ENCODE measurements around the gene LHFPL3. TPM values are rescaled to one million over a fixed set of nuclear protein-coding genes. Genes with fewer than 3 reads are reported as not detected.

LHFPL3 gene
- total RNA-seq, 4 donors from 2014 or later = not detected

DNA sequence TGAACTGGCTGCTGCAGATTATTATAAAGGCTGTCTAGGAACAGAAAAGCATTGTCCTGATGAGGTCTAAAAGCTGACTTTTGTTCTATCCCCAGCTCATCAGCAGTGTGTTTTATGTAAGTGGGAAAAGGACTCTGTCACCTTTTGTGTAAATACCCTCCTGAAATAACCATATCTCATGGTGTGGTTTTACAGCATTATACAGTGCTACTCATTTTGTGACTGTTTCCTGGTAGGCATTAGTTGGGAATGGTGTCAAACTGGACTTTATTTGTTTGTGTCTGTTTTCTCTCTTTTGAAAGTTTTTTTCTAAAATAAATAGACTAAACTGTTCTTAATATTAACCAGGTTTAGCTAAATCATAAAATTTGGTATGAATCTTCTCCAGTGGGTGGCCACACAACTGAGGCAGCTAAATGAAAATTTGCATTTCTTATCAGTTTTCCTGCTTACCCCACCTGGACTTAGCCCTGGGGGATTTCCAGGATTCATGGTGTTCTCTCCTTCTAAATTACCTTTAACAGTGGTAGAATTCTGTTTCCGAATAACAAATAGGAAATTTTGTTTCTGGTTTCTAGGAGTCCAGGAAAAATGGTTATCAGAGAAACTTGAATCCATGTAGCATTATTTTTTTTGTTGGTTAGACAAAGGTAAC, 140.9 kb downstream of the LHFPL3 start:
- TF ChIP-seq, protein P1, sequence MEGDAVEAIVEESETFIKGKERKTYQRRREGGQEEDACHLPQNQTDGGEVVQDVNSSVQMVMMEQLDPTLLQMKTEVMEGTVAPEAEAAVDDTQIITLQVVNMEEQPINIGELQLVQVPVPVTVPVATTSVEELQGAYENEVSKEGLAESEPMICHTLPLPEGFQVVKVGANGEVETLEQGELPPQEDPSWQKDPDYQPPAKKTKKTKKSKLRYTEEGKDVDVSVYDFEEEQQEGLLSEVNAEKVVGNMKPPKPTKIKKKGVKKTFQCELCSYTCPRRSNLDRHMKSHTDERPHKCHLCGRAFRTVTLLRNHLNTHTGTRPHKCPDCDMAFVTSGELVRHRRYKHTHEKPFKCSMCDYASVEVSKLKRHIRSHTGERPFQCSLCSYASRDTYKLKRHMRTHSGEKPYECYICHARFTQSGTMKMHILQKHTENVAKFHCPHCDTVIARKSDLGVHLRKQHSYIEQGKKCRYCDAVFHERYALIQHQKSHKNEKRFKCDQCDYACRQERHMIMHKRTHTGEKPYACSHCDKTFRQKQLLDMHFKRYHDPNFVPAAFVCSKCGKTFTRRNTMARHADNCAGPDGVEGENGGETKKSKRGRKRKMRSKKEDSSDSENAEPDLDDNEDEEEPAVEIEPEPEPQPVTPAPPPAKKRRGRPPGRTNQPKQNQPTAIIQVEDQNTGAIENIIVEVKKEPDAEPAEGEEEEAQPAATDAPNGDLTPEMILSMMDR (IDR thresholded peaks at IDR 0.05; ENCODE audit: low read depth) = no peak

DNA sequence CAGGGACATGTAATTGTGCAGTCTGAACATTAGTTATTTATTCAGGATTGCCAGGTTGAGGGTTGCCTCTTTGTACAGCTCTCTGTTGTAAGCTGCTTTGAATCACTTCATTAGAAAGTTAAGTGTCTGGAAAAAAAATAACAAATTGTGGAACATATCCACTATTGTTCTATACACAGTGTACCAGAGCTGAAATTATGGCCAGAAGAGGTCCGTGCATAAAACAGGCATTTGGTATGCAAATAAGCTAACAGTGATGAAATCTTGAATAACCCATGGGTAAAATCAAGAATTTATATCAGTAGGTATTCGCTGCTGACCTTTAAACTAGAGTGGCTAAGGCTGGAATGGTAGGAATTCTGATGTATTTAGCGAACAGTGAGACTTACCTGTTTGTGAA, 152.1 kb downstream of the LHFPL3 start:
- TF ChIP-seq, protein P1 (IDR thresholded peaks at IDR 0.05; ENCODE audit: low read depth) = no peak

DNA sequence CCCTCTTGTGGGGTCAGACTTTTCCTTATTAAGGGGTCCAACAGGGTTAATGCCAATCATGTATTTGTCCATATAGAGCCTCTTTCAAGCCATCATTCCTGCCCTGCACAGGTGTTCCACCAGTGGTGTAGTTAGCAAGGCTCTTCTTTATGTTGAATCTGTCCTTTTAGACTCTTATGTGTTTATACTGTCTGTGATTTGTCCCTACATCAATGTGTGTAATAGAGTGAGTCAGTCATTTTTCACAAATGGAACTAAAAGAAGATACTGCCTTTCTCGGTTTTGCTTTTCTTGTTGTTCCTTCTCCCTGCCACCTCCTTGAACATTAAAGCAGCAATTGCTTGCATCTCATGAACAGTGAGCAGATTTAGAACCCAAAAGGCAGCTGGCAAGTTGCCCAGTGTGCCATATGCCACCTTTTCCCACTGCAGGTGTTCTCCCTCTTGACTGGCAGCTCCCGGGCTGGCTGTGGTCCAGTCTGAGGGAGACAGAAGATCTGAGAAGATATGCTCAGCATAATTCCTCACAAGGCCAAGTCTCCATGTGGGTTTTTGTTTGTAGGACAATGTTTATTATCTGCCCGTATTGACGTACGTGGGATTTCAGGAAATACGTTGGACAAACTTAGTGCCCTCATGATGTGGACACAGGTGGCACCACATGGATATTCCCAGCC, 154.1 kb downstream of the LHFPL3 start:
- TF ChIP-seq, protein P1 (IDR thresholded peaks at IDR 0.05; ENCODE audit: low read depth) = no peak

DNA sequence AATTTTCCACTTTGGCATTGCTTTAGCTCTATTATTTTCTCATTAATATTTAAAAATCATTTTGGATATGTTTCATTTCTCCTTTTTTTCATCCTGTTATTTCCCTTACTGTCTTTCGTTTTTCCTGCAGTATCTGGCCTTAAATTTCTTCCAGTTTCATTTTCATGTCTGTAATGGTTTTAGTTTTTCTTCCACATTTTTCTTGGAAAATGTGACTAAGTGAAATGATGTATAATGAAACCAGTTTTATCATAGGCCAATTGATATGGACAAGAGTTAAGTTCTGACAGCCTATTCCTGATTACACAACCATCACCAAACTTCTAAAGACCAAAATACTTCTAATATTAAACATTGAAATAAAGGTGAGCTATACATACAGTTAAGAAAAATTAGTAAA, 158.5 kb downstream of the LHFPL3 start:
- TF ChIP-seq, protein P1 (IDR thresholded peaks at IDR 0.05; ENCODE audit: low read depth) = no peak

DNA sequence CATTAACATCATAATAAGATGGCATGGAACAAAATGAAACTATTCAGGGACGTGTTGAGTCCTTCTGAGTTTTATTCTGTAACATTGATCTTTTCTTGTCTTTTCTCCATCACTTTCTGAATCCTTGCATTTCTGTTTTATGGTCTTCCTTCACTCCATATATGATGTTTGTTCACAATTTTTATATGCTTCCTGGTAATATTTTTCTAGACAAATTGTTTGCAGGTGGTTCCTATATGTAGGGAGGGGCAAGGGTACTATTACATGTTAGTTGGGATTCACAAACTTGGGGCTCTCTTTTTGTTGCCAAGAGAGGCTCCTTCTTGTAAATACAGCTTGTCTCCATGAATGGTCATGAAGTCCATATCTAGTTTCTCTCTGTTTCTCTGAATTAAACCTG, 159.2 kb downstream of the LHFPL3 start:
- TF ChIP-seq, protein P1 (IDR thresholded peaks at IDR 0.05; ENCODE audit: low read depth) = no peak

DNA sequence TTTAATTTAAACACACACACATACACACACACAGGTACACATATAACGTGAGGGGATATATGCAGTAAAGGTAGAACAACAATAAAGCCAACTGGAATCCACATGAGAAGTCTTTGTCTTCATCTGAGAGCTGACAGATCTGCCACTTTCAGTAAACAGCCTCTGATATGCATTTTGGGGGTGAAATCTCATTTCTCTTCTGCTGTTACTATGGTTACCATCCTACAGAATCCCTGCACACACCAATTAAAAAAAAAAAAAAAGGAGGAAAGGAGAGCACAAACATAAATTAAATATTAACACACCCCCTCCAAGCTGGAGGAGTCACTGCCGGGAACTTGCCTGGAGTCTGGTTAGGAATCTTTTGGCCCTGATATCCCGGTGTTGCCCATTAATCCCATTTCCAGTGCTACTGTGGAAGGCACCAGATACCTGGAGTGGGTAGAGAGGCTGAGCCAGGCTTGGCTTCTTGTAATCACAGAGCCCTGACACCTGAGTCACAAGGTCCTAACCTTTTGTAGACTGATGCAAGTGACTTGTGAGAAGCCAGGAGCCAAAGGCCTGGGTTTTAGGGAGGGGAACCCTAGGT, 169.1 kb downstream of the LHFPL3 start:
- TF ChIP-seq, protein P1 (IDR thresholded peaks at IDR 0.05; ENCODE audit: low read depth) = no peak

DNA sequence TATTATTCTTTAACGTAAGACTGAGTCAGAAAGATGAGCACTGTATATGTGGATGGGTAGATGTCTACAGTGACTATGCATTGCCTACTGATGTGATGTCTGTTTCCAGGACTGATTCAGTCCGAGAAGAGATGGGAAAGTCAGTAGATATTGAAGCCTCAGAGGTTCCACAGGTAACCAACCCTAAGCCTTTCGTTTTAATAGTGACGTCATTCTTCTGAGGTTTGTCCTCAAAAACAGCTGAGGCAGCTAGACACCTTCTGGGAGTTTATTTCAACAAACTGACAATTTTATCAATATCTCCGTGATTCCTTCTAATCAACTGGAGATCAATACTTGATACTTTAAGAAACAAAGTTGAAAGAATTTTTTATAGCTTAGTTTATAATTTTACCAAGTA, 171.6 kb downstream of the LHFPL3 start:
- TF ChIP-seq, protein P1 (IDR thresholded peaks at IDR 0.05; ENCODE audit: low read depth) = no peak

Measured in subcutaneous adipose tissue (tissue), 4 donors.